ENCODE data around the gene INSYN1. TPM values are rescaled to one million over a fixed set of nuclear protein-coding genes. Genes with fewer than 3 reads are reported as not detected.

INSYN1 gene
- total and polyA plus RNA-seq, 4 donors, result 0.86 to 5.6 (median 4.0) TPM

GRCh38 chr15:73756947-73757513, 3.9 kb upstream of the INSYN1 start:
- H3K4me3 ChIP-seq, result no peak overlapping the region
- ATAC-seq (ENCODE audit: insufficient read depth, low FRiP score) (no peak), DNase-seq (no peak)
- no peaks in the 10 kb centered on the region for H3K9me3 ChIP-seq (ENCODE audit: control insufficient read depth in 4 of 4, insufficient read depth in 3 of 4, low read length in 3 of 4)
- no peak for TF ChIP-seq CTCF (IDR thresholded peaks at IDR 0.05; ENCODE audit: control extremely low read depth, extremely low read depth)
- WGBS, 2 donors, result 55 to 73% methylated on average over 3 of the region's 3 CpGs
- no peaks in the 10 kb centered on the region for H3K36me3 ChIP-seq (ENCODE audit: control insufficient read depth in 4 of 4, insufficient read depth in 4 of 4, low read length in 4 of 4)
- H3K4me1 ChIP-seq (ENCODE audit: control insufficient read depth in 5 of 5, insufficient read depth in 5 of 5, low read length in 5 of 5), result peaks cover 0 to 27% (median 6%) of the 10 kb centered on the region in 5 donors
- no peak overlapping the region for H3K9ac ChIP-seq (ENCODE audit: insufficient read depth in 1 of 2, low read length in 2 of 2)
- H3K27ac ChIP-seq (ENCODE audit: low read depth in 1 of 2, low read length in 1 of 2), result no peak overlapping the region
- H3K27me3 ChIP-seq (ENCODE audit: control insufficient read depth in 3 of 3, insufficient read depth in 3 of 3, low read length in 2 of 3), result peaks cover 0 to 5% (median 0%) of the 10 kb centered on the region in 3 donors

- peaks cover 0 to 28% (median 6%) of the 10 kb centered on the region in 5 donors for H3K4me1 ChIP-seq (ENCODE audit: control insufficient read depth in 5 of 5, insufficient read depth in 5 of 5, low read length in 5 of 5)
- no peaks in the 10 kb centered on the region for H3K9me3 ChIP-seq (ENCODE audit: control insufficient read depth in 4 of 4, insufficient read depth in 3 of 4, low read length in 3 of 4)
- DNase-seq (no peak), ATAC-seq (ENCODE audit: insufficient read depth, low FRiP score) (no peak)
- TF ChIP-seq CTCF (IDR thresholded peaks at IDR 0.05; ENCODE audit: control extremely low read depth, extremely low read depth), result no peak
- WGBS, 2 donors, result 70 to 90% methylated on average over 2 of the region's 2 CpGs
- no peak overlapping the region for H3K9ac ChIP-seq (ENCODE audit: insufficient read depth in 1 of 2, low read length in 2 of 2)
- no peak overlapping the region for H3K4me3 ChIP-seq
- H3K27me3 ChIP-seq (ENCODE audit: control insufficient read depth in 3 of 3, insufficient read depth in 3 of 3, low read length in 2 of 3), result peaks cover 0 to 5% (median 2%) of the 10 kb centered on the region in 3 donors
- H3K36me3 ChIP-seq (ENCODE audit: control insufficient read depth in 4 of 4, insufficient read depth in 4 of 4, low read length in 4 of 4), result no peaks in the 10 kb centered on the region
- H3K27ac ChIP-seq (ENCODE audit: low read depth in 1 of 2, low read length in 1 of 2), result no peak overlapping the region
Observed at GRCh38 chr15:73756390-73756789, 3.2 kb upstream of the INSYN1 start.

- Histone ChIP-seq H3K4me1 (ENCODE audit: control insufficient read depth in 5 of 5, insufficient read depth in 5 of 5, low read length in 5 of 5) (peaks cover 0 to 30% (median 7%) of the 10 kb centered on the region in 5 donors), H3K9me3 (ENCODE audit: control insufficient read depth in 4 of 4, insufficient read depth in 3 of 4, low read length in 3 of 4) (no peaks in the 10 kb centered on the region), H3K27ac (ENCODE audit: low read depth in 1 of 2, low read length in 1 of 2) (no peak overlapping the region), H3K36me3 (ENCODE audit: control insufficient read depth in 4 of 4, insufficient read depth in 4 of 4, low read length in 4 of 4) (no peaks in the 10 kb centered on the region), H3K27me3 (ENCODE audit: control insufficient read depth in 3 of 3, insufficient read depth in 3 of 3, low read length in 2 of 3) (peaks cover 0 to 5% (median 4%) of the 10 kb centered on the region in 3 donors), H3K9ac (ENCODE audit: insufficient read depth in 1 of 2, low read length in 2 of 2) (no peak overlapping the region), H3K4me3 (no peak overlapping the region)
- 83 to 87% methylated on average over 3 of the region's 3 CpGs for WGBS, 2 donors
- DNase-seq (no peak), ATAC-seq (ENCODE audit: insufficient read depth, low FRiP score) (no peak)
- TF ChIP-seq CTCF (IDR thresholded peaks at IDR 0.05; ENCODE audit: control extremely low read depth, extremely low read depth), result no peak
Observed at GRCh38 chr15:73755946-73756345, 2.8 kb upstream of the INSYN1 start.

- H3K27me3 ChIP-seq (ENCODE audit: control insufficient read depth in 3 of 3, insufficient read depth in 3 of 3, low read length in 2 of 3), result peaks cover 0 to 9% (median 4%) of the 10 kb centered on the region in 3 donors
- H3K36me3 ChIP-seq (ENCODE audit: control insufficient read depth in 4 of 4, insufficient read depth in 4 of 4, low read length in 4 of 4), result no peaks in the 10 kb centered on the region
- H3K4me3 ChIP-seq, result no peak overlapping the region
- ATAC-seq (ENCODE audit: insufficient read depth, low FRiP score) (no peak), DNase-seq (no peak)
- no peak for TF ChIP-seq CTCF (IDR thresholded peaks at IDR 0.05; ENCODE audit: control extremely low read depth, extremely low read depth)
- no peaks in the 10 kb centered on the region for H3K9me3 ChIP-seq (ENCODE audit: control insufficient read depth in 4 of 4, insufficient read depth in 3 of 4, low read length in 3 of 4)
- no peak overlapping the region for H3K9ac ChIP-seq (ENCODE audit: insufficient read depth in 1 of 2, low read length in 2 of 2)
- 79 to 93% methylated on average over 5 of the region's 5 CpGs for WGBS, 2 donors
- H3K27ac ChIP-seq (ENCODE audit: low read depth in 1 of 2, low read length in 1 of 2), result no peak overlapping the region
- peaks cover 0 to 30% (median 6%) of the 10 kb centered on the region in 5 donors for H3K4me1 ChIP-seq (ENCODE audit: control insufficient read depth in 5 of 5, insufficient read depth in 5 of 5, low read length in 5 of 5)
Observed at GRCh38 chr15:73755481-73755880, 2.3 kb upstream of the INSYN1 start.
